ENCODE data around the gene PEAR1.
A peak's percentile ranks its signal among the peaks of the same experiment; 100 is the strongest.

Gene PEAR1

DNA sequence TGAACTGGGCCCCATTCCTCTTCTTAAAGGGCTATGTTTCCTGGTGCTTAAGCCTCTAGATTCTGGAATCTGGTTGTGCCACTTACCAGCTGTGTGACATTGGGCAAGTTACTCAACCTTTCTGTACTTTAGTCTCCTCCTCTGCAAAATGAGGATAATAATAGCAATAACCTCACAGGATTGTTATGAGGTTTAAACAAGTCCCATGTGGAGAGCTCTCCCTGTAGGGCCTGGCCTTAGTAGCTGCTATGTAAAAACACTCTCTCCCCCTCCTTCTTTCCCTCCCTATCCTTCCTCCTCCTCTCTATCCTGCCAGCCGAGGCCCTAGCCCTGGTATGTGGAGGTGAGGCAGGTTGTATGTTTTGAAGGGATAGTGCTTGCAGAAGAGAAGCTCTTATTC lies 8.2 kb upstream of the PEAR1 start:
- DNase-seq = no peak

DNA sequence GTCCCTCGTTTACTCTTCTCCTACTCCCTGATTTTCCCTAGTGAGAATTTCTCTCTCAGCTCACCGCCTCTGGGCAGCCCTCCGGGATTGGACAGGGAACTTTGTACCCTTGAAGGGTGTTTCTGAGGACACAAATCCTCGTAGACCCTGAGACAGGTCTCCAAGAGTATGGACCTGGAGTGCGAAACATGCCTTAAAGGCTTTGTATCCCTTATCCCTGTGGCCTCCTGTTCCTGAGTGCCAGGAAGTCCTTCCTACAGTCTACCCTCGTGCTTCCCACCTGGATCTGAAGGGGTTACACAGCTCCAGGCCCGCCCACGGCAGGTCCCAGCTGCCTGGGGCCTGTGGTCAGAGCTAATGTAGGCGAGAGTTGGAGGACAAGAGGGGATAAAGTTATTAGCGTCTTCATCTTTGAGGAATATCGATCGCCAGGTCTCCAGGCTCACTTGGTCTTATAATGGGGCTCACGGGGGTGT lies 7.6 kb upstream of the PEAR1 start:
- no peak for DNase-seq

DNA sequence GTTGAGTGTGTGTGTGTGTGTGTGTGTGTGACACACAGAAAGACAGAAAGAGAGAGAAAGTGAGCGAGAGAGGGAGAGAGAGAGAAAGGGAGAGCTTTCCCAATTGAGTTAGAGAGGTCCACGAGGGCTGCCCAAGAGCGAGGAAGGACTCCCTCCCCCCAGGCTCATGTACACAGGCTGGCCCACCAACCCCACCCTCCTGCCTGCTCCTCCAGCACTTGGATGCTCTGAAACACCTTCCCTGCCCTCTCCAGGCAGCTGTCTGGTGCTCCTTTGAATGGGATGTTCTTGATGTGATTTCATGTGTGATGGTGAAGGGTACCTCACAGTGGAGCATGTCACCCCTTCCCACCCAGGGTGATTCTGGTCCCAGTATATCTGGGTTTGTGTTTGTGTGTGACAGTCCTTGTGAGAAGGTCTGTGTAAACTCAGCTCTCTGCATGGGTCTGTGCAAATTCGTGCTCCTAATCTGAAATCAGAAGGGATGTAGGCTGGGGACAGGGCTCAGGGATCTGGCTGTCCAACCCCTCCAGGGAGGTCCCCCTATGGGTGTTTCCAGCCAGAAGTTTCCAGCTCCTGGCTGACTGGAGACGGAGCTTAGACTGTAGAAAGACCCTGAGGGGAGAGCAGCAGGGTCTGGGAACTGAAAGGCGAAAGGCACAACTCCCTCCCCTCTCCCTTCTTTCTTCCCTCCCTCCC lies 6.8 kb upstream of the PEAR1 start:
- DNase-seq = no peak

DNA sequence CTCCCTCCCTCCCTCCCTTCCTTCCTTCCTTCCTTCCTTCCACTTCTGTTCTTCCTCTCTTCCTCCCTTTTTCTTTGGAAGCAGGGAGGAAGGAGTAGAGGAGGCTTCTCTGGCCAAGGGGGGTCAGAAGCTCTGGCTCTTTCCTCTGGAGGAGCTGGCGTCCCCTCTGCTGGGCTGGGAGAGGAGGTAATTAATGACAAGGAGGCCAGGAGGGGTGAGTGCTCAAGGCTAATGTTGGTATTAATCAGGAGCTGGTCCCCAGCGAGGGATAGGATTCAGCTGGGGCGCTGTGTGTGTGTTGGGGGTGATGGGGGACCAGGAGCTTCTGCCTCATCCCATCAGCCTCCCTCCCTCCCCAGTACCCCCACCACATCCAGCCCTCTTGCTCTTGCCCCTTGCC lies 6.2 kb upstream of the PEAR1 start:
- no peak for DNase-seq

DNA sequence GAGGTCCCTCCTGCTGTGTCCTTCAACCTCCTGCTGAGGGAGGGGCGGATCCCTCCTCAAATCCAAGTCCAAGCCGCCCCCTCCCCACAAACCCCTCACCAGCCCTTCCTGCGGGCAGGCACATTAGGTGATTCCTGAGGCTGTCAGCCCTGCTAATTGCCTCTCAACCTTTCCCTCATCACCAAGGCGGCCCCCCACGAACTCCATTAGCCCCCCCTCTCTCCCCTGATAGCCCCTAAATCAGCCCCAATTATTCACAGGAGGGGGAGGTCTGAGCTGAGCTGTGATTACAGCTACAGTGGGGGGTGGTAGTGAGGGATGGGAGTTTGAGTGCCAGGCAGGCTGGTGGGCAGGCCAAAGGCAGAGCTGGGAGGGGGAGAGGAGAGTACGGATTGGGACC lies 5.8 kb upstream of the PEAR1 start:
- no peak for DNase-seq

DNA sequence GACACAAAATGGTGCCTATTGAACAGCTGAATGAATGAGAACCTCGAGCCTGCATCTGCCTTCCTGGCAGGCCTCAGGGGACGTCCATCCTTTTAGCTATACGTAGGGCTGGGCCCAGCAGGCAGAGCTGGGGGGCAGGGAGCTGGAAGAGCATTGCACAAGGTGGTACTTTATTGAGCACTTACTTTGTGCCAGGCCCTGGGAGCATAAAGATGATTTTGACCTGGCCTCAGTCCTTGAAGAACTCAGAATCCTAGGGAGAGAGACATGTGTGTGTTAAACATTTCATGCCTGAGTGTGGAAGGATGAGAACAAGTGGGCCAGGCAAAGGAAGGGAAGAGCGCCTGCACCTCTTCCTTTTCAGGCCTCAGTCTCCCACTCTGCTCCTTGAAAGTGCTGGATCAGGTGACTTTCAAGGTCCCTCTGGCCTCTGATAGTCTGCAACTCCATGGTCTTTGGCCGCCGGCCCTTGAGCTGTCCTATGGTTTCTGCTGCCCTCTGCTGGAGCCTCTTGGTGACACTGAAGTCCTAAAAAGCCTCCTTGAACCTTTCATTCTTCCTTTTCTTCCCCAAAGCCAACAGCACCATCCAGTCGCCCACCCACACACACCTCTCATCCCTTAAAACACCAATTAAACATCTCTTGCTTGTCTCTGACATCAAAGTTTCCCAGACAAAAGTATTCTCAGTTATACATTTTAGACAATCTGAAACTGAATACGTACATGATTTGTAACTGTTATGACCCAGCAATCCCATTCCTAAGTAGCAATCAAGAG lies 3.5 kb upstream of the PEAR1 start:
- peak; percentile 70 for DNase-seq

DNA sequence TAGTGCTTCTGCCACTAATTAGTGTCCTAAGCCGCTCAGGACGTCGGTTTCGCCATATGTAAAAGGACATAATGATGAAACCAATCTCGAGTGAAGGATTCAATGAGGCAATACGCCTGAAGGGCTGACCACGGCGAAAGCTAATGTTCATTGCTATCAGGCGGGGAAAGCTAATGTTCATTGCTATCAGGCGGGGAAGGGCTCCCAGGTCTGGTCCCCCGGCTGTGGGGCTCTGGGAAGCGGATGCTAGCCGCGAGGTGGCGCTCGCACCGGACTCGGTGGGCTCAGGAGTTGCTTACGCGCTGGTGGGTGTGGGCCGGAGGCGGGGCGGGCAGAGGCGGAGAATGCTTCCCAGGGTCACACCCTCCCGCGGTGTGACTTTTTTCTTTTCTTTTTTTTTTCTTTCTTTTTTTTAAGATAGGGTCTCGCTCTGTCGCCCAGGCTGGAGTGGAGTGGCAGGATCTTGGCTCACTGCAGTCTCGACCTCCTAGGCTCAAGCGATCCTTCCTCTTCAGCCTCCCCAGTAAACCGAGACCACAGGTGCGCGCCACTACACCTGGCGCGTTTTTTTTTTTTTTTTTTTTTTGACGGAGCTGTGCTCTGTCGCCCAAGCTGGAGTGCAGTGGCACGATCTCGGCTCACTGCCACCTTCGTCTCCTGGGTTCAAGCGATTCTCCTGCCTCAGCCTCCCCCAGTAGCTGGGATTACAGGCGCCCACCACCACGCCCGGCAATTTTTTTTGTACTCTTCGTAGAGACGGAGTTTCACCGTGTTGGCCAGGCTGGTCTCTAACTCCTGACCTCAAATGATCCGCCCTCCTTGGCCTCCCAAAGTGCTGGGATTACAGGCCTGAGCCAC lies 1.1 kb upstream of the PEAR1 start:
- peak; percentile 86 for DNase-seq

DNA sequence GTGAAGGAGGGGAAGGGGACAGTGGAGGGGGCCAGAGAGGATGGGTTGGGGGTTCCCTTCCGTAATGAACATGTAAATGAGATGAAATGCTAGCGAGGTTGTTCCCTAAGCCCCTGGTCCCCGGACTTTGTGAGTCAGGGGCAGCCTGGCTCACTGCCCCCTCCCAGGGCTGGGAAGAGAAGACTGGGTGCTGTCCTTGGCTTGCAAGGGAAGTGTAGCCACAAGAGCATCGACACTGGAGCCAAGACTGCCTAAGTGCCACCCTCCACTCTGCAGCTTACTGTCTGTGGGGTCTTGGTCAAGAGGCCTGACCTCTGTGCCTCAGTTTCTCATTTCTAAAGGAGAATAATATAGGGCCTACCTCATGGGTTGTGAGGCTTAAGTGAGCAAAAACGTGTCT lies 483 bp downstream of the PEAR1 start:
- DNase-seq = no peak

DNA sequence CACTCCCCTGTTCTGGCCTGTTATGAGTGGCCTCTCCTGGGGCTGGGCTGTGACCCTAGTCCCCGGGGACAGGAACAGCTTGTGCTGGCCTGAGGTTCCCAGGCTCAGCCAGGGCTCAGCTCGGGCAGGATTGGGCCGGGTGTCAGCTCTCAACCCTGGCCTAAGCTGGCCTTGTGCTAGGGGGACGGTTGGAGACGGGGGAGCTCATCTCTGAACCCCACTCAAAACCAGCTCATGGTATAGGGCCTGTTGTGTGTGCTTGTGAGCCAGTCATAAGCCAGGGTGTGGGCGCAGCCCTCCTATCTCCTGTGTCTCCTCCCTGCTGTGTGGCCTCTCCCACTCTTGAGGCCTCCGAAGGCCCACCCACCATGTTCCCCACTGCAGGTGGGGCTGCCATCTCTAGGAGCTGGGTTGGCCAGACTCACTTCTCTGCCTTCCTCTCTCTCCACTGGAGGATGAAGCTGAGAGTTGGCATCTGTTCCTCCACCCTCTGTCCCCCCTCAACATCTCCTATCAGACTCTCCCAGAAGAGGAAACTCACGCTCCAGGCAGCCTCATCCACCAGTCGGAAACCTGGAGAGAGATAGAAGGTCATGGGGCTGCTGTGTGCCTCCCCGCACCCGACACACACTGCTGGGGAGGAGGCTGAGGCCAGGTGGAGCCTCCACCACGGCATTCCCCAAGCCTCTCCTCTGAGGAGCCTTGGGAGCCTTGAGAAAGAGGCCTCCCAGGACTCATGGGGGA lies 1.4 kb downstream of the PEAR1 start:
- no peak for DNase-seq

DNA sequence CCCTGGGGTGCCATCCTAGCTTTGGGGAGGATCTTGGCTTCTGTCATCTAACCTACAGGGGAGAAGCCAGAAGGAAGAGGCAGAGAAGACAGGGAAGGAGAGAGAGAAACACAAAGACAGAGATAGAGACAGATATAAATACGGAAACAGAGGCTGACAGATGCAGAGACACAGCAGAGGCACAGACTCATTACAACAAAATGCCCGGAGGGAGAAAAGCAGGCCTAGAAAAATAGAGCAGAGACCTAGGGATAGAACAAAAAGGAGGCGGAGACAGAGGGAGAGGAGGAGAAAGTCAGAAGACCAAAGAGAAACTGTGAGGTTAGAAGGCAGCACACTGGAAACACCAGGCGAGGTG lies 1.9 kb downstream of the PEAR1 start:
- DNase-seq = no peak

DNA sequence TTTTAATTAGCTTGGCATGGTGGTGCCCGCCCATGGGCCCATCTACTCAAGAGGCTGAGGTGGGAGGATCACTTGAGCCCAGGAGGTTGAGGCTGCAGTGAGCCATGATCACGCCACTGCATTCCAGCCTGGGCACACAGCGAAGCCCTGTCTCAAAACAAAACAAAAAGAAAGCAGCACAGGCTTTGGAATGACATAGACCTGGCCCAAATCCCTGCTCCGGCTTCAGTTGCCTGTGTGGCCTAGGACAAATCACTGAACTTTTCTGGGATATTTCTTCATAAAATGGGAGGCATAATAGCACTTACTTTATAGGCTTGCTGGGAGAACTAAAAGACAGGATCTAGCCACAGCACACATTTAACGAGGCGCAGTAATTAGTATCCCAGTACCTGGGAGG lies 2.4 kb downstream of the PEAR1 start:
- no peak for DNase-seq

DNA sequence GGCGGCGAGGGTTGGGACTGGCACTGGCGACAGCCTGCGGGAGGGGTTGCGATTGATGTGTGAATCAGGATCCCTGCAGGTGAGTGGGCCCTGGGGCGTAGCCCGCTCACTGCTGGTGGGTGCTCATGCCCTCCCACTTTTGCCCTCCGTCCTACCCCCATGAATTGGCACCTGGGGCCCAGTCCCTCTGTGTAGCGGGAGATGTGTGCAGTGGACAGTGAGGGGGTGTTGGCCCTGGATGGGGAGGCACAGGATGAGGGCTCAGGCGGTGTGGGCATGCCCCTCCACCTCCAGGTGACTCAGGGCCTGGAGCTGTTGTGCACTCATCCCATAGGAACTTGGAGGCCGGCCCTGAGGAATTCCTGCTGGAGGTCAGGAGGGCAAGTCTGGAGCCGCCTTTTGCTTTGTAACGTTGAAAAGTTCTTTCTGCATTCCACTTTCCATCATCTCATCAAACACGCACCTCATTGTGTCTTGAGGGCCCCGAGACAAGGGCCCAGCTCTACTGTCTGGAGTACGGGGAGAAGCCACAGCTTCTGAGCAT lies 3.0 kb downstream of the PEAR1 start:
- no peak for DNase-seq

DNA sequence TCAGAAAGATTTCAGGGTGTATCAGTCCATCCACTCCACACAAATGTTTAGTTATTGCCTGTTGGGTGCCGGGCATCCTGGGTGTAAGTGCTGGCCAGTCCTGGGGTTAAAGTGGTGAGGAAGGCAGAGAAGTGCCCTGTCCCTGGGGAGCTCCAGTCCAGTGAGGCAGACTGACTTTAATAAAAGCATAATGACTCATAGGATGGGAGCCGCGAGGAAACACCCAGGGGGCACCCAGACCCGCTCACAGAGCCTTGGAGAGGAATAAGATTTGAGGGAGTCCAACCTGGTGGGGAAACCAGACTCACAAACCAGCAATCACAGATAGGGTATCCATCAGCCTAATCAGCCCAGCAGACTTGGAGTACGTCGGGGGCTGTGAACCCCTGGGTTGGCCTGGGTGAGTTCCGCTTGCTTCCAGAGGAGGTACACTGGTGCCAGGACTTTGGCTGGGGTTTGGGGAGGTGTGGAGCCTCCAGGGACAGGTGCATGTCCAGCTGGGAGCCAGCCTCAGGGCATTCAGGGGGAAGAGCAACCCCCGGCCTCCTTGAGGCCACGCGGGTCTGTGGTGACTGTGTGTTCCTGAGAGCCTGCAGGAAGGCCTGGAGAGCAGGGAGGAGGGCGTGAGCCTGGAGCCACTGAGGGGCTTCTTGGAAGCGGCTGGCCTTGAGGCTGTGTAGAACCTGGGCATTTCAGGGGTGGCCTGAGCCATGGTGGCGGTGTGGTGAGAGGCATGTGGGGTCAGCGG lies 3.7 kb downstream of the PEAR1 start:
- no peak for DNase-seq

DNA sequence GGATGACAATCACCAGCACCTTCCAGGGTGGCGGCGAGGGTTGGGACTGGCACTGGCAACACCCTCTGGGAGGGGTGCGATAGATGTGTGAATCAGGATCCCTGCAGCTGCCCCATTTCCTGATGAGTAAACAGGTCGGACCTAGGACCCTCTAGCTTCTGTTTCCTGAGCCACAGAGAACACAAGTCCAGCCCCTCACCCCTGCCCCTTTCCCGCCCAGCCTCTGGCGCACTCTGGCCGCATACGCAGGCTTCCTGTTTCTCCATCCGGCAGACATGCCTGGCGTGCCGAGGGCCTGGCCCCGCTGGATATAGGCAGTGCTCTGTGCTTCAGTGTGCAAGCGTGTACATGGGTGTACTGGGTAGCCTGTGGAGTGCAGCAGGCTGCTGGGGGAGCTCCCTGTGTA lies 4.6 kb downstream of the PEAR1 start:
- no peak for DNase-seq

DNA sequence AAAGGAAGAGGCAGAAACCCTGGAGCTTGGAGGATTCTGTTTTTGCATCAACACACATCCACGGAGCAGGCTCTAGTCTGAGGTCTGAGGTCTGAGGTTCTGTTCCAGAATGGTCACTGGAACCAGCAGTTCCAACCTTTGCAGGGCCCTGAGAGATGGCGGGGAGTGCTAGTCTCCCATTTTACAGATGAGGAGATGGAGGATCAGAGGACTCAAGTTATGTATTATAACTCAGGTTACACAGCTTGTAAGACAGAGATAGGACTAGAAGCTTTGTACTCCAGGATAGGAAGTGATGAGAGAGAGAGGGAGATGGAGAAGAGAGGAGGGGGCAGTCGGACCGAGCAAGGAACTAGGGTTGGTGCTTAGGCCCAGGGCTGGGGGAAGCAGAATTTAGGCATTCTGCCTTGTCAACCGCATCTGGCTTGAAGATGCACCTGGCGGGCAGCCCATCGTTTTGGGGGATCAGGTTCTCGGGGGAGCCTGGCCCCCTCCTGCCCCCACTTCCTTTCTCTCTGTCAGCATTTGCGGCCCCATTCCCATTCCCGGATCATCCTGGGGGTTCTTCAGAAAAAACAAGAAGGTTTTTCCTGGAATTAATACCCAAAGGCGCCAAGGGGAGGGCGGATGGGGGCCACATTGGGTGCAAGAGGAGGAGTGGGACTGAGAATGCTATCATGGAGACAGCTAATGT lies 5.6 kb downstream of the PEAR1 start:
- no peak for DNase-seq

DNA sequence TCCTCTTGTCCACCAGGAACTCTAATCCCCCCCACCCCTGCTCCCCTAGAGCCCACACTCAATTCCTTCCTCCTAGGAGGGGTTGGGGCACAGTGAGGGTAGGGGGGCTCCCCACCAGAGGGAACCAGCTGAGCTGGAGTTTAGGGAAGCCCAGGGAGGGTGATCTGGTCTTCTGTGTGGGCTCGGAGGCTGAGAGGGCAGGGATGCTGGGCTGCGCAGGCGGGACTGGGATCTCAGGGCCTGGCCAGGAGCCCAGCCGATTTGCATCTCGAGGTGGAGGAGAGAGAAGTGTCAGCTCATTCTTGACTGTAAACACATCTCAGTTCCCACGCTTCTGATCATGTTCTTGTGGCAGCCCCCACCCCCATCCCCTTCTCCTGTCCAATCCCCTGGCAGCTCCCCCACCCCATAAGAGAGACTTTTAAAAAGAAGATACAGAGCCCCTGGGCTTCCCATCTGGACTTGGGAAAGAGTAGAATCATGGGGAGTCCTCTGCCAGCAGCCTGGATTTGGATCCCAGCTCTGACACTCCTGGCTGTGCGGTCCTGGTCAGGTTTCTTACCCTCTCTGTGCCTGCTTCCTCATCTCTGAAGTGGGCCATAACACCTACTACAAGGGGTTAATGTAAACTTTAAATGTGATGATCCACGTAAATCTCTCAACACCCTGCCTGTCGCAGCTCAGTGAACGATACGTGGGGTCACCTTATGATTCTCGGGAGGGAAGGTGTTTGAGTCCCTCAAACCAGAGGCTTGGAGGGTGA lies 6.6 kb downstream of the PEAR1 start:
- no peak for DNase-seq

DNA sequence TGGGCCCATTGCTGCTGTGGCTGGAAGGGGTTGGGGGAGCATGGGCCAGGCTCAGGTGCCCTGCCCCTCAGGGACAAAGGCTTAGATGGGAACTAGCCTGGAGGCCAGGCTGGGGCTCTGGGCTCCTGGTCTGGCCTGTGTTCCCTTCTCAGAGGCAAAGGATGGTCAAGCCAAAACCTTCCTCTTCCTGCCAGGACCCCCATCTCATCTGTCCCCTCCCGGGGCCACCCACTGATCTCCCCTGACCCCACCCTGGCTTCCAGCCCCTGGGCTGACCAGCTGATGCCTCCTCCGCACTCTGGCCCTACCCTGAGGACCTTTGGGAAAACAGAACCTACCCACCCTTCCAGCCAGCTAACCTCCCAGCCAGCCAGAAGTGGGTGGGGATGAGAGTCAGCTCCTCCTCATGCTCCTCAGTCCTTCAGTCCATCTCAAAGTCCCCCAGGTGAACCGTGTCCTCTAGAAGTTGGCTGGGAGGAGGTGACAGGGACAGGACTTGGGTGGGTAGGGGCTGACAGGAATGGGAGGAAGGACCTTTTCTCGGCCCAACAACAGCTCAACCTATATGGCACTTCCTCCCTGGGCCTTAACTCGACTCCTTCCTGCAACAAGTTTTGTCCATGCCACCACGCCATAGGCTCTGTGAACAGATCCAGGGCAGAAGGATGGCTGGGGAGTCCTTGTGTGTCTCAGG lies 7.5 kb downstream of the PEAR1 start:
- DNase-seq = no peak

DNA sequence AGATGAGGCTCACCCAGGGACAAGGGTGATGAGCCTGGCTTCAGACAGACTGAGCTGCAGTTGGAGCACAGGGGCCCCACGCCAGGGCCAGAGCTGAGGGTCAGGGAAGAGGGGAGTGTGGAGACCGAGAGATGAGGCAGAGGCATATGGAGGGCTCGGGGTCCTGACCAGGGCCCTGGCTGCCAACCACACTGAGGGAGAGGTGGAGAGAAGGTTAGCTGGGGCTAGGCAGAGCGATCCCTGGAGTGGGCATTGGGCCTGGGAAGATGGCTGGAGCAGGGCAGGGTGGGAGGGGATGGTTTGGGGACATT lies 8.0 kb downstream of the PEAR1 start:
- no peak for DNase-seq

DNA sequence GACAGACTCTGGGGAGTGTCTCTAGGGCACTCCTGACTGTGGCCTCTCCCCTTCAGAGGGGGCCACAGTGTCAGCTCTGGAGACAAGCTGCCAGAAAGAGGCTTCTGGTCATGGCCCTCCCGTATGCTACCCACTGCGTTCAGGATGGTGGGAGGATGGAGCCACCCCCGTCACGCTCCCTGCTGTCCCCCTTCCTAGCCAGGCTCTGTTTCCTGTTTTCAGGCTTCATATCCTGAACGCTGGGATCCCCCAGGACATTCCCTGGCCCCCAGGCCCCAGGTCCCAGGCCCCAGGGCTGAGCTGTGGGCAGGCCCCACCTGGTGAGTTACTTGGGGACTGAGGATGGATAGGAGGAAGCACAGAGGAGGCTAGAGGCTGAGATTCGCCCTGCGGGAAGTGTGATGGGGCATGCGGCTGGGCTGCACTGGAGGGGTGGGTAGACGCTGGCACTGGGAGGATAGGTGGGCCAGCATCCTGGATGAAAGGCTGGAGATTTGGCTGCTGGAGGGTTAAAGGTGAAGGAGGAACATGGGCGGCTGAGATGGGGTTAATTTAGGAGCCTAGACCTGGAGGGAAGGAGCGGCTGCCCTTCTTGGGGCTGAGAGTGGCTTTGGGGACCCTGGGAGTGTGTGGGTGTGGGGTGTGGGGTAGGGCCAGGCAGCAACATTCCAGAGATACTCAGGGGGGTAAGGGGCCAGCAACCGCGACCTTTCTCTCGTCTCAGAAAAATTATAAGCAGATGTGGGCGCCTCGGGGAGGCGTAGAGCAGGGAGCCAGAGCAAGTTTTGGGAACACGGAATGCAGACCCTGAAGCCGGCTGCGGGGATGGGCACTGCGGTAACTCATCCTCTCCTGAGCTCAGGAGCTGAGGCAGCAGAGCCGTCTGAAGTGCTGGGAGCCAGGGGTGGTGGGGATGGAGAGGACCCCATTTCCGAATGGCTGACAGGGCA lies 8.7 kb downstream of the PEAR1 start:
- DNase-seq = no peak

Data from DMS153 (cell line).